ENCODE results near the gene RAPGEF2. TPM values are rescaled to one million over a fixed set of nuclear protein-coding genes. Genes with fewer than 3 reads are reported as not detected.

The RAPGEF2 gene
- total and polyA plus RNA-seq, 2 of the 8 experiments (the other 6 are each of a cell fraction or from before 2014, with no cell fraction given) = 24.4 to 48.6 TPM

GRCh38 chr4:159242427-159242826, 139.5 kb downstream of the RAPGEF2 start:
- FAIRE-seq (no peak), DNase-seq (ENCODE audit: low read depth in 1 of 2, low spot score in 2 of 2) (no peak)
- Histone ChIP-seq H3K79me1 (ENCODE audit: low read depth, low read length) (no peaks in the 10 kb centered on the region), H3K27me3 (replicated peaks in 1 of 4; ENCODE audit: control insufficient read depth in 3 of 4, extremely low read depth in 1 of 4, insufficient read depth in 3 of 4, low read length in 3 of 4) (no peaks in the 10 kb centered on the region), H3K23me2 (ENCODE audit: low read depth, low read length) (no peaks in the 10 kb centered on the region), H4K8ac (ENCODE audit: extremely low read depth, insufficient read depth, low read length) (no peak overlapping the region), H4K5ac (ENCODE audit: insufficient read length, low read depth, low read length) (no peak overlapping the region), H3K23ac (ENCODE audit: insufficient read length) (no peak overlapping the region), H3K56ac (replicated peaks; ENCODE audit: insufficient read length, low read depth, low read length) (no peak overlapping the region), H3K18ac (ENCODE audit: extremely low read depth, low read length) (no peak overlapping the region), H2BK120ac (replicated peaks; ENCODE audit: low read depth, low read length) (no peak overlapping the region), H3K14ac (ENCODE audit: insufficient read length) (no peak overlapping the region), H3K4me2 (ENCODE audit: insufficient read depth in 1 of 2, low read depth in 2 of 2, low read length in 2 of 2) (no peak overlapping the region), H2BK15ac (ENCODE audit: low read length) (no peak overlapping the region), H3K4me1 (replicated peaks in 1 of 4; ENCODE audit: control insufficient read depth in 3 of 4, insufficient read depth in 4 of 4, low read length in 3 of 4) (no peaks in the 10 kb centered on the region), H2BK20ac (ENCODE audit: low read length) (no peak overlapping the region), H3K27ac (ENCODE audit: low read depth, low read length) (no peak overlapping the region), H4K20me1 (replicated peaks in 1 of 2; ENCODE audit: control insufficient read depth in 1 of 2, insufficient read depth in 2 of 2, low read length in 2 of 2) (no peaks in the 10 kb centered on the region), H2BK5ac (ENCODE audit: low read depth, low read length) (no peak overlapping the region), H3K4ac (replicated peaks; ENCODE audit: insufficient read length, low read depth, low read length) (no peak overlapping the region), H2AK5ac (ENCODE audit: low read depth, low read length) (no peak overlapping the region), H4K91ac (replicated peaks; ENCODE audit: insufficient read length, low read length) (no peak overlapping the region), H3K4me3 (ENCODE audit: extremely low read depth in 1 of 4, insufficient read depth in 2 of 4, low read depth in 3 of 4, low read length in 4 of 4) (no peak overlapping the region), H3K36me3 (ENCODE audit: control insufficient read depth in 2 of 4, insufficient read depth in 4 of 4, low read length in 3 of 4) (no peaks in the 10 kb centered on the region), H2BK12ac (ENCODE audit: low read depth, low read length) (no peak overlapping the region), H3K9me3 (ENCODE audit: insufficient read depth in 2 of 2, low read depth in 1 of 2, low read length in 1 of 2) (no peaks in the 10 kb centered on the region), H3K9ac (replicated peaks in 1 of 4; ENCODE audit: extremely low read depth in 1 of 4, low read depth in 3 of 4, low read length in 3 of 4) (no peak overlapping the region), H3K79me2 (ENCODE audit: control insufficient read depth in 1 of 2, insufficient read depth in 2 of 2, low read length in 2 of 2) (no peaks in the 10 kb centered on the region), H2AFZ (ENCODE audit: low read length) (no peak overlapping the region)
- ChIA-PET POLR2A (ENCODE audit: partially characterized antibody) (no interaction called here), CTCF (ENCODE audit: partially characterized antibody) (no interaction called here)
- TF ChIP-seq TAF7 (optimal IDR thresholded peaks at IDR 0.05; ENCODE audit: borderline replicate concordance, low read depth, low read length) = no peak
- no peak for TF ChIP-seq EGR1 (IDR thresholded peaks at IDR 0.05; ENCODE audit: borderline replicate concordance, low read depth, low read length)
- no peak for TF ChIP-seq GABPA (IDR thresholded peaks at IDR 0.05; ENCODE audit: borderline replicate concordance, insufficient read depth, low read length)
- TF ChIP-seq SUZ12 (IDR thresholded peaks at IDR 0.05; ENCODE audit: low read length) = no peak
- no peak for TF ChIP-seq CTCF (IDR thresholded peaks at IDR 0.05; ENCODE audit: control extremely low read depth in 1 of 3, insufficient read depth in 1 of 3, low read depth in 1 of 3, low read length in 3 of 3)
- no peak for TF ChIP-seq SP4 (IDR thresholded peaks at IDR 0.05; ENCODE audit: low read length)
- no peak for TF ChIP-seq CREB1 (IDR thresholded peaks at IDR 0.05)
- no peak for TF ChIP-seq TCF12 (IDR thresholded peaks at IDR 0.05; ENCODE audit: low read depth, low read length)

All from H1 (cell line).